HG03558 (cell line): ENCODE results near the gene NAV3.

ENCODE experiments used
- ATAC-seq: cut with Tn5 transposase; IDR thresholded peaks from one replicate; pipeline ENCODE4 v1.9.1; 2021; ENCODE audit warnings: moderate number of reproducible peaks; ENCODE audit not compliant: unreplicated experiment; ENCODE audit errors: extremely low read depth

Gene NAV3

DNA sequence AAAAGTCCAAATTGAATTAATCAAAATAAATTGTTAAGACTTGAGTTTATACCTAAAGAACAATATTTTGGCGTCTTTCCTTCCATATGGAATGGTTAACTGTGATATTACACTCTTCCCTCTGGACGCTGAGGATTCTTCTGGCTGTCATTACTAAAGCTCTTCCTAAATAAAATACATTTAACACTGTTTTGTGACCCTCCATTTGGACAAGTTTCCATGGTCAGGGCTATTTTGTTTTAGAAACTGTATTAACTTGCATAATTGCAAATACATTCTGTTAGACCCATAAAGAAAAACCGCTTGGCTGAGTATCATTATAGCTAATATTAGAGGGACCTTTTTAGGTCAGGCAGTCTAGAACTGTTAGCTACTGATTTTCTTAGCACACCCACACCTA lies 87.4 kb downstream of the NAV3 start:
- no peak for ATAC-seq

DNA sequence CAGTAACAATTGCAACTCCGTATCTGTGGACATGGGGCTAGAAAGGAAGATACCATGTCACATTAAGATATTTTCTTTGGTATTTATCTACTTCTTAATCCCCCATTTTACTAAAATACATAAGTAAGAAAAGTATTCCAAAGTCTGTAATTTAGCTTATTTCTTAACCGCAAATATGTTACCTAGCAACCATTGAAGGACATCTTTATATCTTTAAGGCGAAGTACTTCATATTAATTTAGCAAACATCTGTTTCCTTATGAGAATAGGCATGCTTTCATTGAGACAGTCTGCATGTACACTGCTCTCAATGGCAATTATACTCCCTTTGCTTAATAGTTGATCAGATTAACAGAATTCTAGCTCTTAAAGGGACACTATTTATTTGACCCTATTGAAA lies 88.8 kb downstream of the NAV3 start:
- ATAC-seq: no peak

GRCh38 chr12:77923882-77924281 lies 93.2 kb downstream of the NAV3 start:
- no peak for ATAC-seq

- ATAC-seq: no peak
Measured at GRCh38 chr12:77924703-77925102, 94.0 kb downstream of the NAV3 start.

GRCh38 chr12:77925536-77926108 lies 94.9 kb downstream of the NAV3 start:
- ATAC-seq: peak; percentile 97

DNA sequence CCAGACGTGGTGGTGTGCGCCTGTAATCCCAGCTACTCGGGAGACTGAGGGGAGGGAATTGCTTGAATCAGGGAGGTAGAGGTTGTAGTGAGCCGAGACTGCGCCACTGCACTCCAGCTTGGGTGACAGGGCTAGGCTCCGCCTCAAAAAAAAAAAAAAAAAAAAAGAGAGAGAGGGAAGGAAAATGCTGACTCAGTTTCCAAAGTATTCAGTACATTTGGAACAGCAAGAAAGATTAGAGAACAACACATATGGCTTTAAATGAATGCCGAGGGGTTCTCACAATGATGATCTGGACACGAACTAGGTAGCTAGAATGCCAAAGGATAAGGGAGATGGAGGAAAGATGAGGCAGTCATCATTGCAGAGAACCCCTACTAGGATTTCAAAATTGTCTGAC lies 97.4 kb downstream of the NAV3 start:
- no peak for ATAC-seq

GRCh38 chr12:77932216-77932615 lies 101.5 kb downstream of the NAV3 start:
- no peak for ATAC-seq

DNA sequence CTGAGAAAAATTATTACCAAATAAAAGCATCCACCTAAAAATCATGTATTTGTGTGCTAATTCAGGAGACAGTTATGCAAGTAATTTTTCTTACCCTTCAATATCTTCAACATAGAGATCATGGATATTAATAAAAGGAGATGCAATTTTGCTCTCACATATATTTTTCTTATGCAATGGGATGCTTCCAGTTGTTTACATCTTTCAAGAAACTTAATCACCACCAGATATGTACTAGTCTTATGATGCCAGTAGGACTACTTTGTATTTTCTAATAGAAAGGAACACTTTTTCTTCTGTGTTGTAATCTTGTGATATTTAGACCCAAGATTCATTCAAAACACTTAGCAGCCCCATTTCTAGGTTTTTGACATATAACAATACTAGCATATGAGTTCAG lies 107.6 kb downstream of the NAV3 start:
- no peak for ATAC-seq

DNA sequence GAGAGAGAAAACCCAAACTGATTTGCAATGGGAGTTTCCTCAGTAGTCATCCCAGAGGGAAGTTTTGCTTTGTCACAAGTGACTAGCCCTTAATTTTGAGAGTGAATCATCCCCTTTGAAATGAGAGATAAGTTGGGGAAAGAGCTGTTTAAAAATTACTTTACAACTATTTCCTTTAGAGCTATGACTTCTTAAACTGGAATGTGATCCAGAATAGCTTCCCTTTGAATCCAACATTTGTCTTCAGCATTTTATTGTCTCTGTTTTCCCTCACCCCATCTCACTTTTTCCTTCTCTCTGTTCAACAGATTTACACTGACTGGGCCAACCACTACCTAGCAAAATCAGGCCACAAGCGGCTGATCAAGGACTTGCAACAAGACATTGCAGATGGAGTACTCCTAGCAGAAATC lies 109.3 kb downstream of the NAV3 start:
- no peak for ATAC-seq

GRCh38 chr12:77940567-77940966 lies 109.9 kb downstream of the NAV3 start:
- ATAC-seq: no peak

GRCh38 chr12:77941401-77941800 lies 110.7 kb downstream of the NAV3 start:
- no peak for ATAC-seq

DNA sequence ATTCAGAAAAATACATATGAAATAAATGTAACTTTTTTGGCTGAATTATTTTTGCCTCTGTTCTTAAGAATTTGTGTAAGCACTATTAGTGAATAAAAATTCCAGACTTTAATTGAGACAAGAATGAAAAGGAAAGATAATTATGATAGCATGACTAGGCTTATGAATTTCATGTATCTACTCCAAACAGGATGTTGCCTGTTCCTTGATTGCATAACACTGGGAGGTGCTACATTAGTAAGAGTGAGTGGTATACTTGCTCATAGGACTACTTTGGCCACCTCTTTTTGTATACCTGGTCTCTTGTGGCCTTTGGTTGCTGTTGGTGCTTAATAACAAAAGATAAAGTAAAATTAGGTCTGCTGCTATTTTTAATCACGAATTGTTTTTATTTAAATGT lies 112.8 kb downstream of the NAV3 start:
- no peak for ATAC-seq

- ATAC-seq: no peak
Measured at GRCh38 chr12:77946541-77947061, 115.9 kb downstream of the NAV3 start.

- no peak for ATAC-seq
Measured at GRCh38 chr12:77947330-77947729, 116.6 kb downstream of the NAV3 start.

GRCh38 chr12:77947746-77948145 lies 117.1 kb downstream of the NAV3 start:
- ATAC-seq: no peak

GRCh38 chr12:77949943-77950342 lies 119.2 kb downstream of the NAV3 start:
- no peak for ATAC-seq

DNA sequence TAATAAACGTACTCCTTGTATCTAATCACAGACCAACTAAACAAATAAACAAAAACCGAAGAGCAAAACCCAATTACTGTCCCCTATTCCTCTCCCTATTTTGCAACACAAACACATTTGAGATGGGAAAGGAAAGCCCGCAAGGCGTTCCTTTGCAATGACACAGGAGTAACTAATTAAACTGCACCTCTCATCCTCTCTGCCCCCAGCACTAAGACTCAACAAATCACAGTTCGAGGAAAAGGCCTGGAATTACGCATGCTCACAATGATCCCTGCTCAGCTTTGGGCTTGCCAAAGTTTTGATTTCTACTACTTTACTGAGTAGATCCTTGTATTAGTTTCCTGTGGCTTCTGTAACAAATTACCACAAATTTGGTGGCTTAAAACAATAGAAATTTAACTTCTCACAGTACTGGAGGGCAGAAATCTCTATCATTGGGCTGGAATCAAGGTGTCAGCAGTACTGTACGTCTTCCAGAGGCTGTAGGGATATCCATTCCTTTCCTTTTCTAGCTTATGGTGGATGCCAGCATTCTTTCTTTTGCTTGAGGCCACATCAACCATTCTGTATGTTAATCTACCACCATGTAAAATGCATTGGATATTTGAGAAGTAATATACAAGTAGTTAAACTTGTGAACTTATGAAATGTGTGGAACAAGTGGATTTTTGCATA lies 123.0 kb downstream of the NAV3 start:
- no peak for ATAC-seq

DNA sequence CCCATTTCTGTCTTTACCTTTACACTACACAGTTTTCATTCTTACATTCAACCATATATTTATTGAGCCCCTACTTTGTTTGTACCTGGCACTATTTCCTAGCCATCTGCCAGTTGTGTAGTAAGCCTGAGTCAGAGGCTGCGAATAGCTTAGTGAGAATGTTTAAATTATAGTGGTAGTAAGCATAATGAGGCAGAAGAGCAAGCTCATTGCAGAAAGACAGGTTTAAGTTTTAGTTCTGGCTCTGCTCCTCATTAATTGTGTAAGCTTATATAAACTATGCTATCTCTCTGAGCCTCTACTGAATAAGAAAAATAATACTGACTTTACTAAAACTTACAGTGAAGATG lies 123.5 kb downstream of the NAV3 start:
- no peak for ATAC-seq

DNA sequence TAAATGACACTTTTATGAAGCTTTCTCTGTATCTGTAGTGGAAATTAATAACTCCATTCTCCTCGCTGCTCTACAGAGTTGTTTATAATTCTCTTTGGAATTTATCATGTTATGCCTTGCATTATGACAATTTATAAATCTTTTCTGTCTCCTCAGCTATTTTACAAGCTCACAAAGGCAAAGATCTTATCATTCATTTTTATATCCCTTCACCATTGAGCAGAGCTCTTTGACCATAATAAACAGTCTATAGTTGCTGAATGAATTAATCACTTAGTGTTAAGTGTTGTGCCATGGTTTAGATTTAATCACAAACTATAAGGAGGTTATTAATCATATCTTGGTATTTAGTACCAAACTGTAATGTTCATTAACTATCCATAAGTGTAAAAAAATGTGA lies 126.4 kb downstream of the NAV3 start:
- no peak for ATAC-seq

DNA sequence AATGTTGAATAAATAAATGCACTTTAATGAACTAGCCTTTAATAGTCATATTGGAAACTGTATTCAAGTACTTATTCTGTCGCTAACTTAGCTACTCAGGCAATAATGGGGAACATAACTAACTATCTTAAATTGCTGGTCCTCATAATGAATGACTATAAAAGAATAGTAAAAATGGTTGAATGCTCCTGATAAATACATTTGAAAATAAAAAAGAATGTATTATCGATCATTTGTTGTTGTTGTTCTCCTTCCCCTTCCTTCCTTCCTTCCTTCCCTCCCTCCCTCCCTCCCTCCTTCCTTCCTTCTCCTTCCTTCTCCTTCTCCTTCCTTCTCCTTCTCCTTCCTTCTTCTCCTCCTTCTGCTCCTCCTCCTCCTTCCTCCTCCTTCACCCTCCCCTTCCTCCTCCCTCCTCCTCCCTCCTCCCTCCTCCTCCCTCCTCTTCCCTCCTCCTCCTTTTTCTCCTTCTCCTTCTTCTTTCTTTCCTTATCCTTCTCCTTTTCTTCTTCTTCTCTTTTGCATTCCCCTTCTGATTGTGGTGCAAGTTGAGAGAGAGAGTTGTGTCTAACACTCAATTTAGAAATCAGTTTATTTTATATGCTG lies 133.0 kb downstream of the NAV3 start:
- ATAC-seq: no peak

- ATAC-seq: no peak
Measured at GRCh38 chr12:77965790-77966189, 135.1 kb downstream of the NAV3 start.

- ATAC-seq: no peak
Measured at GRCh38 chr12:77968021-77968420, 137.3 kb downstream of the NAV3 start.
